Hindlimb muscle (tissue), 1 donor: ENCODE measurements around the gene RGS19. TPM values are rescaled to one million over a fixed set of nuclear protein-coding genes. Genes with fewer than 3 reads are reported as not detected.

ENCODE experiments used
- DNase-seq: peaks from one replicate; pipeline ENCODE4 v3.0.0-alpha.2; 2013
- polyA plus RNA-seq: library from polyadenylated mRNA; unstranded; fragments of 120-200 nt; gene quantifications from one replicate; pipeline ENCODE4 v1.2.1, GENCODE V29; 2013; ENCODE audit not compliant: insufficient read length

Gene RGS19
- polyA plus RNA-seq, 1 donor = 6.9 TPM

- DNase-seq = no peak
These were observed 31.3 kb downstream of the RGS19 start for GRCh38 chr20:64047968-64048401.

- no peak for DNase-seq
These were observed 32.3 kb downstream of the RGS19 start for GRCh38 chr20:64047046-64047389.

DNA sequence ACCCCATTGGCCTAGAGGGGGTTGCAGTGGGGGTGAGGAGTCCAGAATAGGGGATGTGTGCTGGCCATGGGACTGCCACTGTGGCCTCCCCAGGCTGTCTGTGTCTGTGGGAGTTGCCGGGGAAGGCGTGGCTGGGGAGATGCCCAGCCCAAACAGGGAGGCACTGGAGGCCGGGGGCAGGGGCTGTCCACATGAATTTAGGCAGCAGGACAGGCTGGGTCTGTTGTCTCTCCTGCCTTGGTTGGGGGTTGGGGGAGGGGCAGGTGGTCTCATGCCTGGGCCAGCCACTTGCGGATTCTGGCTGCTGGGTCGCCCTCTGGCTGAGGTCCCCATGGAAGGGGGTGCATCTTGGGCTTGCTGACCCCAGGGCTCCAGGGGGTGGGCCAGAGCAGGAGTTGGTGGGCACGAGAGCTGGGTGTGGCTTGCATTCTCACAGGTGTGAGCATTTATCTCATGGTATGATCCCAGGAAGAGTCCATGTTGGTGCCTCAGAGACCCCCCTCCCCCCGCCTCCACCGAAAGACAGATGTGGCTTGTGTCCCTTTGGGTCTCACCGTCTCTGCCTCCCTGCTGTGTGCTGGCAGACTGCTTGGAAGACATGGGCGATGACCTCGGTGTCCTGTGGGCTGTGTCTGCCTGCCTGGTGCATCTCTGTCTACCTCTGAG, 33.8 kb downstream of the RGS19 start:
- no peak for DNase-seq

DNA sequence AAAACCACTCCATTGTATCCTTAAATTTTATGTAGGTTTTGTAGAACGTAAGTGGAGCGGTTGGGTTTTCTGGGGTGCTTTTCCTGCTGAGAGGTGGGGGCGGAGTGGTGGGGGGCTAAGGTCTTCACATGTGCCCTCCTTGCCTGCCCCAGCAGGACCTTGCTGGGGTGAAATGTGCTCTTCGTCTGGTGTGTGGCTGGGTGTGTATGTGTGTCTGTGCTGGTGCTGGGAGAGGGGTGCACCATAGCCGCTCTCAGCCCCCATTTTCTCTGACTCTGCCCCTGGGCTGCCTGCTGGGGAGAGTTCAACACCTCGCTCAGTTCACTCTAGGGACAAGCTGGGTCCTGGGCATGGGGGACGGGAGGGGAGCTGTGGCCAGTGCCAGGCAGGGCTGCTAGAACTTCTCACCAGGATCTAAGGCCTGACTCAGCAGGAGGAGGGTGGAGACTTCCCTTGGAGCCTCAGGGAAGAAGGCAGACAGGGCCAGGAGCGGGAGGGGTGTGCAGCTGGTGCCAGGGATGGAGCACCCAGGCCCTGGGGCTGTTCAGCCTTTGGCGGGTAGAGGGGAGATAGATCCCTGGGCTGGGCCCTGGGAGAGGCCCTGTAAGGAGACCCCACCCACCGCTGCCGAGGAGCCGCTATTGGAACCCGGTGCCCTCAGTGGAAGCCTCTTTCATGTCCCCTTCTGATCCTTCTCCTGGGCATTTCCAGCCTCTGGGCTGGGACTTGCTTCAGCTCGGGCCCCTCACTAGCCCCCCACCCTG, 34.7 kb downstream of the RGS19 start:
- DNase-seq = no peak

DNA sequence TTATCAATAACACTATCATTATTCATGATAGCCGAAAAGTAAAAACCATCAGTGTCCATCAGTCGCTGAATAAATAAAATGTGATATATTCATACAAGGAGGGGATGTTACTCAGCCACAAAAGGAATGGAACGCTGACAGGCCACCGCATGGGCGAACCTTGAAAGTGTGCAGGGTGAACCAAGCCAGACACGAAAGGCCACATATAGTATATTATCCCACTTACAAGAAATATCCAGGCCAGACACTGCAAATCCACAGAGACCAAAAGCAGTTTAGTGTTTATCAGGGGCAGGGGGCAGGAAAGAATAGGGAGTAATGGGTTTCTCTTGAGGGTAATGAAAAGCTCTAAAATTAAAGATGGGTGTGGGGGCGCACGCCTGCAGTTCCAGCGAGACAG, 35.5 kb downstream of the RGS19 start:
- DNase-seq = no peak

DNA sequence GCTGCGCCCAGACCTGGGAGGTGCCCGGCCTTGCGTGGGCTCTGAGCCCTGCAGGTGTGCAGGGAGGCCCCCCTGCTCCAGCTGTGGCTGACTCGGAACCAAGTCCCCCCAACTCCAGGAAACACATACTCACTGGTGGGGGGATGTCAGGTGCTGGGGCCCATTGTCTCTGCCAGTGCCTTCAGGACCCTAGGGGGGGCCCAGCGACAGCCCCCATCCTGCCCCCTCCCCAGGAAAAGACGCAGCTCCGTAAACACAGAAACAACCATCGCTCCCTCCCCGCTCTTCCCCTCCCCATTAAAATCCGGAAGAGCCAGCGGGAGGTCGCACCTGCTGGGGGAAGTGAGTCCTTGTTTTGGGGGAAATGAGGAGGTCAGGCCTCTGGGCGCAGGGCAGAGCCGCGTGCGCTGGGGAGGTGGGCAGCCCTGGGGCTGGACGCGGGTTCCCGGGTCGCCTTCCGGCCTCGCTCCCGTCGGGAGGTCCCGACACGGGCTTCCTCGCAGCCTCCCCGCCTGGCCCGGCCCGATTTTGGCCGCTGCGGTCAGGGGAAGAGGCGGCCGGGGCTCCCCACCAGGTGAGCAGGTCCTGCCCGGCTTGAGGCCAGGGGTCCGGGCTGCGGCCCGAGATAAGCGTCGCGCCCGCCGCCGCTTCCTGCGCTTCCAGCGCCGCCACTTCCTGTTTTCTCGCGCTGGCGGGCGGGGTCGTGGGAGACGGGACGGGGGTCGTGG, 37.1 kb downstream of the RGS19 start:
- no peak for DNase-seq

GRCh38 chr20:64041781-64042053, 37.6 kb downstream of the RGS19 start:
- DNase-seq = no peak

- no peak for DNase-seq
These were observed 38.1 kb downstream of the RGS19 start for GRCh38 chr20:64041040-64041780.

DNA sequence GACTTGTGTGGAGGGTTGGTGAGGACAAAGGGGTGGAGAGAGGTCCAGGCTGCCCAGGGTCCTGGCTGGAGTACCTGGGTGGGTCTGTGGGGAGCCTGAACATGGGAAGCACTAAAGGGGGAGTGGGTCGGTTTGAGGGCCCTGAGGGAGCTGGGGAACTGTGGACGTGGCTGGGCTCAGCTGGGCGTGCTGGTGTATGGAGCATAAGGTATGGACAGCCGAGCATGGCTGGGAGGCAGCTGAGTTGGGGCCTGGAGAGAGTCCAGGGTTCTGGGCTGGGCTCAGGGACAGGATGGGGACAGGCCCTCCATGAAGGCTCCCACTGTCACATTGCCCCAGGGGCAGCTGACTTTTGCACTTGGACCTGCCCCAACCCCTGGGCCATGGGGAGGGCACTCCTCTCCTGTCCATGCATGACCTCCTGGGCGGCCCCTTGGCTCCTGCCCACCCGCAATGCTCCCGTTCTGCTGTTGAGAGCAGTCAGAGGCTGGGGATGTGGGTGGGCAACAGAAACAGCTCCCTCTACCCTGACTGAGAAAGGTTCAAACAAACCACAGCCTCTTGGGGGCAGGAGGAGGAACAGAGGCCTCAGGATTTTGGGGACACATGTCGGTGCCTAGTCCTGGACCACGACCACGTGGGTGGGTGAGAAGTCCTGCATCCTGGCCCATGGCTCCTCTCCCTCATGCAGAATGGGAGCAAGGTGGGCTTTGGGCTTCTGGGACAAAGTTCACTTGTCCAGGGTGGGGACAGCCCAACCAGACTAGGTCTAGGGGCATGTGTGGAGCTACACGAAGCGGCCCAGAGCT, 38.9 kb downstream of the RGS19 start:
- no peak for DNase-seq

DNA sequence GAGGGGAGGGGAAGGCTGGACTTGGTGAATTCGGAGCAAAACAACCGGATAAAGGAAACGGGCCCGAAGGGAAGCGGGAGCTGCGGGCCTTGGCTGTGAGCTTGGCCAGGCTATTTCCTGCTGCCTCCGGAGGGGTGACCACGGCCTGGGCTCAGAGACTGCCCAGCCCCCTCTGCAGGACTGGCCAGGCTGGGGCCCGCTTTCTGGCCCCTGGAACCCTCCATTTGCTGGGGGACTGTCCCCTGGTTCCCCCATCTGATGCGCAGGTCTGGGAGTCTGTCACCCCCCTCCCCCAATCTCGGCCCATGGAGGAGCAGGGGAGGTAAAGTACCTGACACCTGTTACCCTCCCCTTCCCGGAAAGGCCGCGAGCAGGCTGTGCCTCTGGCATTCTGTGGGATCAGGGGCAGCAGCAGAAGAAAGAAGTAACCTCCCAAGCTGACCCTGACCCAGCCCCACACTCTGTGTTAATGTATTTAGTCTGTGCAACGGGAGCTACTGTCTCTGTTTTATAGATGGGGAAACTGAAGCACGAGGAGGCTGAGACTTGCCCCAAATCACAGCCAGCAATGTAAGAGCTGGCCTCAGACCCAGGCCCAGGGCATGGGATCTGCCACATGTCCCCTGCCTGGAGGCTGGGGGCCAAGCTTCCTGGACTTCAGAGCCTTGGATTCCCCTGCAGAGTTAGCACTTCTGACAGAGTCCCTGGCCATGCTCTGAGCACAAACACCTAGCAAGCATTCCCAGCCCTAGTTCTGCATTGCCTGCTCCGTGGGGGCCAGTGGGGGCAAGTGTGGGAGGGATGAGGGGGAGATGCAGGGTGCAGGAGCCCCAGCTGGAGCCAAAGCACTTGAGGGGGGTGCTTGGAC, 39.8 kb downstream of the RGS19 start:
- DNase-seq = no peak

DNA sequence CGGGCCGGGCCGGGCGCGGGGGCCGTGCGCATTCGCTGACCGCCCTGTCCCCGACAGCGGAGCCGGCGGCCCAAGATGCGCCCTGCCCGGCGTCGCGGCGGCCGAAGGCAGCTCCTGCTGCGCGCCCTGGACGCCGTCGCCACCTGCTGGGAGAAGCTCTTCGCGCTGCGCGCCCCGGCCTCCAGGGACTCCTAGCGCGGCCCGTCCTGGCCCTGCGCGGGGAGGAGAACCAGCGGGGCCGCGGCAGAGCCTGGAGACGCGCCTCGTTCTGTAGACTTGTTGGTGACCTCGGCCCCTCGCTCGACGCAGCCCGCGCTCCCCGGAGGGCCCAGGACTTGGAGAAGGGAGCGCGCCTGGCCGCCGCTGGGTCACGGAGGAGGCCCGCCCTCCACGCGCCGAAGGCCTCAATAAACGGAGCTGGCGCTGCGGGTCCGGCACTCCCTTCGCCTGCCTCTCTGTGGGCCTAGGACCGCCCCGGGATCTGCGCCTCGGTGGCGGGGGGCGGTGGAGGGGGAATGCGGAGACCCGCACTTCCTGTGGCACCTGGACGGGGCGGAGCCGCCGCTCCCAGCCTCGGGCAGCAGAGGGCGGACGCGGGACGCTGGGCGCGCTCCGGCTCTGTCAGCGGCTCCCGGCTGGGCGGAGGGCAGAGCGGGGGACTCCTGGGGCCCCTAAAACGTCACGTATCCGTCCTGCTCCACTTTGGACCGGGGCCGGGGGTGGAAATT, 40.6 kb downstream of the RGS19 start:
- peak; percentile 53 for DNase-seq

DNA sequence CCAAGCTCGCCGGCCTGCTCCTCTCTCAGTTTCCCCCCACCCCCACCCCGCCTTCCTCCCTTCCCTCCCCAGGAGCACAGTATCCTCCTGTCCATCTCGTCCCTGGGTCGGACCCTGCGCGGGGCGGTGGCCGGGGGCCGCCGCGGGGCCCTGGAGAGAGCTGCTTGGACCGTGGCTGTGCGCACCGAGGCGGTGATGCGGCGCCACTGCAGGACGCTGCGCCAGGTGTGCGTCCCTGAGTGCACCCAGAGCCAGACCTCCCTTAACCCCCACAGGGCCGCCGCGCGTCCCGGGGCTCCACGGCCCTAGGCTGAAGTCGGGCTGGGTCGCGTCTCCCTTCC, 41.1 kb downstream of the RGS19 start:
- no peak for DNase-seq

GRCh38 chr20:64037498-64038213, 41.7 kb downstream of the RGS19 start:
- DNase-seq = no peak

DNA sequence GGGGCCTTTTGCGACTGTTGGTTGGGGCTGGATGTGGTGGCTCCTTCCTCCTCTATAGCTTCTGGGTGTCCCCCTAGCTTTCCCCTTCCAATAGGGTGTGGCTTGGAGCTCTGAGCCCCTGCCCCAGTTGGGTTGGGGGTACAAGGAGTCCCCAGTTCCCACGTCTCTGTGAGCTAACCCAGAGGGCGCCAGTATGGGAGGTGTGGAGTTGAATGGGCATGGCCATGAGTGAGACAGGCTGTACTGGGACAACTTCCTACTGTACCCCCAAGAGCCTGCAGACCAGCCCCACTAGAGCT, 42.2 kb downstream of the RGS19 start:
- no peak for DNase-seq

- no peak for DNase-seq
These were observed 42.7 kb downstream of the RGS19 start for GRCh38 chr20:64036346-64037198.

GRCh38 chr20:64035933-64036345, 43.4 kb downstream of the RGS19 start, which contains the start of gene C20orf204:
TSS of gene C20orf204 (plus strand) at chr20:64036182. CDS start at chr20:64036324, 142 bp downstream.
- no peak for DNase-seq

GRCh38 chr20:64035066-64035932, 44.0 kb downstream of the RGS19 start:
- no peak for DNase-seq

- DNase-seq = no peak
These were observed 45.3 kb downstream of the RGS19 start for GRCh38 chr20:64033981-64034493.
